ENCODE results near the gene CBX8.

The CBX8 gene

DNA sequence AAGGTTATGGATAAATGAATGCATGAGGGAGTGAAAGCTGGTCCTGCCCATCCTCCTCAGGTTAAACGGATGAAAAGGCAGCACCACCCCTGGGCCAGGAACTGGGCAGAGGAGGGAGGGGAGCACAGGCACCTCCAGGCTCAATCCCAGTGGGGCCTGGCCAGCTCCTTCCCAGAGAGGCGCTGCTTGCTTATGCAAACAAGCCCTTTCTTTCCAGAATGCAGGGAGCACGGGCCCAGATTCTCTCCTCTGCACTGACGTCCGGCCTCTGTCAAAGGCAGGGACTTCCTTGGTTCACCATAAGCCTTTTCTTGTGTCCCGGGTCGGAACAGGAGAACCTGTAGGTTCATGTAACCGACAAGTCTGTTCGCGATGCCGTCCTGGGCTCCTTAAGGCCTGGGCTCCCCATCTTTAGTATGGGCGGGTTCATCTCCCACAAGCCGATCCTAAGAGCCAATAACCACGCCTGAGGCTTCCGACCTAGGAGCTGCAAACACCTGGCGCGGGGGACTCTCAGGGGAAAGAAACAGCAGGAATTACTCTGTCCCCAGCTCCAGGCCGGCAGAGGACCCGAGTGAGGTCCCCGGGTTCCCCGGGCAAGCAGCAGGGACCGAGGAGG, 49.9 kb downstream of the CBX8 start:
- no peak overlapping the region for H3K4me3 ChIP-seq (ENCODE audit: low read depth, low read length)
- no peak for TF ChIP-seq CTCF (IDR thresholded peaks at IDR 0.05; ENCODE audit: low read depth, low read length)

- TF ChIP-seq CTCF (IDR thresholded peaks at IDR 0.05; ENCODE audit: low read depth, low read length) = no peak
Measured at GRCh38 chr17:79745641-79746105, 51.2 kb downstream of the CBX8 start.

GRCh38 chr17:79743614-79744013, 53.3 kb downstream of the CBX8 start:
- H3K4me3 ChIP-seq (ENCODE audit: low read depth, low read length) = no peak overlapping the region
- TF ChIP-seq CTCF (IDR thresholded peaks at IDR 0.05; ENCODE audit: low read depth, low read length) = no peak

More at GRCh38 chr17:79745641-79746105, 51.2 kb downstream of the CBX8 start:
- no peak overlapping the region for H3K4me3 ChIP-seq (ENCODE audit: low read depth, low read length)

- TF ChIP-seq CTCF (IDR thresholded peaks at IDR 0.05; ENCODE audit: low read depth, low read length) = no peak
- no peak overlapping the region for H3K4me3 ChIP-seq (ENCODE audit: low read depth, low read length)
Measured at GRCh38 chr17:79742951-79743476, 53.9 kb downstream of the CBX8 start.

GRCh38 chr17:79742589-79742918, 54.3 kb downstream of the CBX8 start:
- no peak for TF ChIP-seq CTCF (IDR thresholded peaks at IDR 0.05; ENCODE audit: low read depth, low read length)

More at GRCh38 chr17:79742589-79742918, 54.3 kb downstream of the CBX8 start:
- H3K4me3 ChIP-seq (ENCODE audit: low read depth, low read length) = no peak overlapping the region

All from WI38 (cell line).